ENCODE measurements around the gene TRIL.

TRIL gene

GRCh38 chr7:28981161-28981465, 23.0 kb upstream of the TRIL start:
- no peak for FAIRE-seq

- FAIRE-seq: no peak
Measured at GRCh38 chr7:28980451-28981160, 22.5 kb upstream of the TRIL start.

GRCh38 chr7:28979776-28980175, 21.6 kb upstream of the TRIL start:
- no peak for FAIRE-seq

DNA sequence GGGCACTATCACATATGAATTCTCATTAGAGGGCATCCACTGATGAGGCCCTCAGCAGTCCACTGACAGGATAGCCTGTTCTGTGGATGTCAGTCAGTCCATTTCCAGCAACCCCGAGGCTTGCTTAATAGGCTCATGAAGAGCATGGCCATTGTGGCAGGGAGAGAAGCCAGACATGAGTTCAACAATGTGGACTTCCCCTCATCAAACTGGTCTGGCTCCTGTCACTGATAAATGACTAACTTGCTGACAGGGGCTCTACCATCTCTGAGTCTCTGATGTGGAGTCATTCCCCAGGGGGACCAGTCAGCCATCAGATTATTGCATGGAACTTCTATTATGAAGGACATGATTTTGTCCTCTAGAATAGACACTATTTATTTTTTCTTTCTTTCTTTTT, 19.8 kb upstream of the TRIL start:
- no peak for FAIRE-seq

GRCh38 chr7:28976022-28976421, 17.9 kb upstream of the TRIL start:
- no peak for FAIRE-seq

DNA sequence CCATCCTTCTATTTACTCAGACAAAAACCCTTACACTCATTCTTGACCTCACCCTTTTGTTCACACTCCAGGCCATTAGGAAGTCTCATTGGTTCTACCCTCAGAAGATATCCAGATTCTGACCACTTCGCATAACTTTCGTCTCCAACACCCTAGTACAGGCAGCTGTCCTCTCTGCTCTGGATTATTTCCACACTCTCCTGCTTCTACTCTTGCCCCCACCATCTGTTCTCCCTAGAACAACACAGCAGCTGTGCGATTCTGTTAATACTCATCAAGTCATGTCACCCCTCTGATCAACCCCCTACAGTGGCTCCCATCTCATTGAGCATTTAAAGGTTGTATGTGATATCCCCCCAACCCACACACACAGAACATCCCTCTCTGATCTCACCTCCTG, 15.5 kb upstream of the TRIL start:
- no peak for FAIRE-seq

DNA sequence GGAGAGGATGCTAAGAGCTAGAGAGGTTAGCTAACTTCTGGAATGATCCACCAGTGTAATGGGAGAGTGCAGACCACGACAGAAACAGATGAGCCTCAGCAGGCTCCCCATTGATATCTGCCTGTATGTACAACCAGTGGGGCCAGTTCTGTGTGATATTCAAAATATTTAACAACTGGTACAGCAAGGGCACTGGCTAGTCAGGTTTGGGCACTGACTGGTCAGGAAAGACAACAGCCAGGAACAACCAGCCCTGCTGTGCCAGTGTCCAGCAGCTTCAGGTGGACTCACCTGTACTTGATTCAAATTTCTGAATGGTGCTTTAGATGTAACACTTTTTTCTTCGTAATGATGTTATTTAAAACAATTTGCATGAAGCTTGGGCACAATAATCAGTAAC, 5.9 kb upstream of the TRIL start:
- FAIRE-seq: no peak

- no peak for FAIRE-seq
Measured at GRCh38 chr7:28961972-28962371, 3.8 kb upstream of the TRIL start.

- FAIRE-seq: no peak
Measured at GRCh38 chr7:28960071-28960840, 2.1 kb upstream of the TRIL start.

- FAIRE-seq: no peak
Measured at GRCh38 chr7:28958980-28959347, 834 bp upstream of the TRIL start.

GRCh38 chr7:28957751-28958234, 337 bp downstream of the TRIL start:
- no peak for FAIRE-seq

DNA sequence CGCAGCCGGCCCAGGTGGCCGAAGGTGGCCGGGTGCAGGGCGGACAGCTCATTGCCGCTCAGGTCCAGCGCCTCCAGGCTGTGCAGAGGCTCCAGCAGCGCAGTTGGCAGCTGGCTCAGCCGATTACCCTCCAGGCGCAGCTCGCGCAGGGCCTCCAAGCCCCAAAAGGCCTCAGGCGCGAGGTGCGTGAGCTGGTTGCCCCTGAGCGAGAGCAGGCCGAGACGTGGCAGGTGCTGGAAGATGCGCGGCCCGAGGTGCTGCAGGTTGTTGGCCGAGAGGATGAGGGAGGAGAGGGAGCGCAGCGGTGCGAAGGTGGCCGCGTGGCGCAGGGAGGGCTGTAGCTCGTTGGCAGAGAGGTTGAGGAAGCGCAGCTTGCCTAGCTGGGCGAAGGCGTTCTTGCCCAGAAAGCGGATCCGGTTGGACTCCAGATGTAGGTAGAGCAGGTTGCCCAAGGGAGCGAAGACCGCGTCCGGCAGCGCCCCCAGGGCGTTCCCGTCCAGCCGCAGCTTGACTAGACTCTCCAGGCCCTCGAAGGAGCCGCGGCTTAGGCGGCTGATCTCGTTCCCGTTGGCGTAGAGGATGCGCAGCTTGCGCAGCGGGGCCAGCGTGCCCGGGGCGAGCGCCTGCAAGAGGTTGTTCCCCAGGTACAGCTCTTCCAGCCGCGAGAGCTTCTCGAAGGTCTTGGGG, 923 bp downstream of the TRIL start:
- FAIRE-seq: no peak

DNA sequence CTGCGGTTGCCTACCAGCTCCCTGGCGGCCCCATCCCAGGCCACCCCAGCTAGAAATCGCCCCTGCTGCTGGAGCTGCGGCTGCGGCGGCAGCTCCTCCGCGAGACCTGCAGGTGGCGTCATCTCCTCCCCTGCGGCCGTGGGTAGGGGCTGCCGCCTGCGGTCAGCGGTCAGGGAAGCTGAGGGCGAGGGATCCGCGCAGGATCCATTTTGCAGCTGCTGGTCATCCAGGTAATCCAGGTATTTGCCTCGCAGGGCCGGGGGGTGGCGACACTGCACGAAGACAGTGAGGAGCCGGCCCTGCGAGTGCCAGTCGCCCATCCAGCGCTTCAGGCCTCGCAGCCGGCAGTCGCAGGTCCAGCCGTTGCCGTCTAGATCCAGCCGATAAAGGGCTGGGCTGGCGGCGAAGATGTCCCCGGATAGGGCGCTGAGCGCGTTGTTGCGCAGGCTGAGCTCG, 1.5 kb downstream of the TRIL start:
- no peak for FAIRE-seq

GRCh38 chr7:28955718-28956607, 2.2 kb downstream of the TRIL start:
- FAIRE-seq: no peak

DNA sequence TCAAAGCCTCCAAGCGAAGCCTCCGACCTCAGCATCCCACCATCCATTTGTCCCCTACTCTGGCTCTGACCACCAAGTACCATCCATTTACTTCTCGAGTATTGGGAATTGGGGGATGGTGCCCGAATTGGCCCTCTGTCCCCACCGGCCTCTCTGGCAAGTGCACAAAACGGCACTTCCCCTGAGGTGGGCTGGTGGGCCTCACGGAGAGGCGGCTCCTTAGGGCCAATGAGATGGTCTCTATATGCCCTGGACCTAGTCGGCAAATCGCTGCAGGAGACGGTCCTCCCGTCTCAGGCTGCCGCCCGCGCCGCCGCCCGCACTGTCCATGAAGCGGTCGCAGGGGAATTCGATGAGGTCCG, 2.8 kb downstream of the TRIL start:
- FAIRE-seq: no peak

- FAIRE-seq: no peak
Measured at GRCh38 chr7:28954946-28955345, 3.2 kb downstream of the TRIL start.

DNA sequence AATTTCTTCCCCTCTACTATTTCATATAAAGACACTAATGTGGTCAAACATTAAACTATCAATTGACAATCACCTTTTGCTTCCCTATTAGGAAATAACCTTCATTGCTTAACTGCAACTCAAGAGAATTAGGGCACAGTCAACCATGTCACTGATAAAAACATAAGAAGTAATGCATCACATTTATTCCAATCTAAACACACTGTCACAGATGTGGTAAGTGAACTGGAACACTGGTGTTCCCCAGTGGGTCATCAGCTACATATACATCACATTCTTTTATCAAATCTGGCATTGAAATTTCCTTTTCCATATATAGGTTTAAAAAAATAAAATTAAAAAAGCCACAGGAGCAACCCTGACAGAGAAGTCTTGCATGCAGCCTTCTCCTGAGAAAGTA, 3.7 kb downstream of the TRIL start:
- FAIRE-seq: no peak

GRCh38 chr7:28953633-28954032, 4.5 kb downstream of the TRIL start:
- no peak for FAIRE-seq

DNA sequence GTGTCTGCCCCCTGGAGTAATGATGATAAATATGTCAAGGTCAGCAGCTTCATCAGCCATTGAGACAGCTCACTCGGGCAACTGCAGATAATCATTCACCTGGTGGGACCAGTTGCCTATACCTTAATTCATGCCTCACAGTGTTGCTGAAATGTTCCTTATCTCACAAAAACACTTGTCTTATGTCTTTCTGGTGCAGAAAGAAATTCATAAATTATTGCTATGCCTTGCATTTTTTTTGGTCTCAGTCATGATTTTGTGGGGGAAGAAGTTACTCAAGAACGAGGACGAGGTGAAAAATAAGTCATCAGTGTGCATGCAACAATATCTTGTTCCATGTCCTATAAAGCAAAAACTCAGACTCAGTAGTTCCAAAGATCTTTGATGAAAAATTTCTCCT, 16.0 kb downstream of the TRIL start:
- no peak for FAIRE-seq

DNA sequence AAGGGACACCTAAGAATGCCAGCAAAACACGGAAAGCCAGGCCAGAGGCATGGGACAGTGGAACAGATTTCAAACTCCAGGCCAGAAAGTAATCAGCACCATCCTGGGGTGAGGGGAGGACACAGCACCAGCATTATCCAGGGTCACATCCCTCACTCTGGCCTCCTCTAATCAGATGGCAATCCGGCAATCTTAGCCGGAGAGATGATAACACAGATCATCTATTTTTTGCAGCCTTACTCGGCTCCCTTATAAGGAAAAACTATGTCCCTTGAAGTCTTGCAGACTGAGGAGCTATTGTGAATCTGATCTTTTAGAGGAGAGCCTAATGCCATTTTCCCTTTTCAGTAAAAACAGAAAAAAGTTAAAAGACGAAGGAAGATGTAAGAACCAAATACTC, 16.5 kb downstream of the TRIL start:
- FAIRE-seq: no peak

DNA sequence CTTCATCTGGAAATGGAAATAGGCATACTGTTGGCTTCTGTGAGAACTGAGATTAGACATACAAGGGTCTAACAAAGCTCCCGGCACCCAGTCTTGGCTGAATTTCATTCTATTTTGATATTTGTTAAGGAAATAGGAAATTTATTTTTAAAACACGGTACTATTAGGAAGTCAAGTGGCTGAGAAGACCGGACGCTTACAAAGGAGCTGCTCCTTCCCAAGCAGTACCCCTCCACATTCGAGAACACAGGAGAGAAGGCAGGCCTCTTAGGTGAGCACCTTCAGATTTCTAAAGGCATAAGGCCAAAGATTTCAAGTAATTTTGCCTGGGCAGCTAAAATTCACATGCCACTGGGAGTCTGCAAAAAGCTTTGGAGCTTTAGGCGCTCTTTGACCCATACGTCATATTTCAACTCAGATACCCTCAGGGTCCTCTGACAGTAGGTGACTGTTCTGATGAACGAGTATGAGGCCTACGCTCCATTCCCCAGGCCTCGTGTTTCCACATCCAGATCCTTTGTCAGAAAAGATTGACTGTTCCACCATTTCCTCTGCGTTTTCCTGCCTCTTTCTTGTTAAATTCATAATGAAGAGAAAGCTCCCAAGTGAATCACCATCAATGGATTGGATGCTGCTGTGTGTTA, 17.3 kb downstream of the TRIL start:
- no peak for FAIRE-seq

GRCh38 chr7:28939844-28940544, 18.1 kb downstream of the TRIL start:
- no peak for FAIRE-seq

Measured in endometrium (tissue), 2 donors.